HCT116 (cell line): ENCODE data around the gene EZH2. TPM values are rescaled to one million over a fixed set of nuclear protein-coding genes. Genes with fewer than 3 reads are reported as not detected.

Source experiments
- ATAC-seq: fragments of 200-7000 bp; cut with Tn5 transposase; 2 replicates; pipeline ENCODE4 v1.9.1; 2020; ENCODE audit warnings: mild to moderate bottlenecking, moderate library complexity
- Bru-seq: library from RNA; stranded (reverse); fragments of 400-500 nt; gene quantifications from one replicate; lab custom pipeline; 2021; lab: Mats Ljungman, UMichigan
- BruChase-seq, 2 experiments: library from RNA; stranded (reverse); fragments of 400-500 nt; gene quantifications; one replicate each; lab custom pipeline; 2021; lab: Mats Ljungman, UMichigan
- BruUV-seq: library from RNA; stranded (reverse); fragments of 400-500 nt; replicated peaks from 2 replicates; lab custom pipeline; 2021; lab: Mats Ljungman, UMichigan
- CTCF ChIA-PET: fragments of 300-600 bp; sonication (Branson Sonifier 250); formaldehyde crosslinking; loops from one replicate; lab custom pipeline; 2021; ENCODE audit warnings: antibody characterized with exemption; lab: Charles Lee
- POLR2A ChIA-PET: fragments of 300-600, 350-600 bp; sonication (Branson Sonifier 250); formaldehyde crosslinking; loops from one replicate; lab custom pipeline; 2021; ENCODE audit warnings: antibody characterized with exemption; lab: Charles Lee
- RAD21 ChIA-PET, 2 experiments: fragments of 300-600 bp; sonication (Branson Sonifier 250); formaldehyde crosslinking; loops; one replicate each; lab custom pipeline; 2023; ENCODE audit warnings: low total read pairs in 2 of 2; ENCODE audit not compliant: uncharacterized antibody in 2 of 2, unreplicated experiment in 2 of 2, low non-redundant PET in 1 of 2; lab: Charles Lee
- DNase-seq: peaks from one replicate; pipeline ENCODE4 v3.0.0-alpha.2; 2010; ENCODE audit warnings: low read depth, low spot score
- H2AFZ ChIP-seq: fragments of 200-600 bp; shearing (Covaris generic), sonication (generic); 2 replicates; pipeline ENCODE4 v1.6.1; 2017; ENCODE audit warnings: low read depth, mixed run types, mixed read lengths, antibody characterized with exemption, low read length; ENCODE audit not compliant: poor library complexity, severe bottlenecking
- H3K27ac ChIP-seq: 2 replicates; pipeline ENCODE4 v1.5.1; 2012; ENCODE audit warnings: low read depth, low read length
- H3K27me3 ChIP-seq: fragments of 200-600 bp; sonication (generic); 2 replicates; pipeline ENCODE4 v1.6.1; 2016; ENCODE audit warnings: mixed run types, low read length, mixed read lengths; ENCODE audit not compliant: insufficient read depth
- H3K36me3 ChIP-seq, 2 experiments: fragments of 200-500 bp in 1 of 2; fragments of 200-600 bp in 1 of 2; sonication (Bioruptor generic) in 1 of 2; sonication (generic) in 1 of 2; 2 replicates each; pipeline versions ENCODE4 v1.5.1 to v1.6.1; 2014 to 2016; ENCODE audit warnings: low read length in 2 of 2, inconsistent platforms in 1 of 2, mixed read lengths in 1 of 2, mixed run types in 1 of 2; ENCODE audit not compliant: insufficient read depth in 2 of 2, control insufficient read depth in 1 of 2
- H3K4me1 ChIP-seq, 2 experiments: fragments of 200-600 bp in 1 of 2; sonication (generic) in 1 of 2; 2 replicates each; pipeline versions ENCODE4 v1.5.1 to v1.6.1; 2012 to 2017; ENCODE audit warnings: low read length in 2 of 2, inconsistent platforms in 1 of 2, mild to moderate bottlenecking in 1 of 2, mixed read lengths in 1 of 2, mixed run types in 1 of 2, moderate library complexity in 1 of 2; ENCODE audit not compliant: insufficient read depth in 2 of 2, control insufficient read depth in 1 of 2
- H3K4me2 ChIP-seq: fragments of 200-600 bp; sonication (generic); 2 replicates; pipeline ENCODE4 v1.6.1; 2017; ENCODE audit warnings: mixed run types, low read length, mixed read lengths
- H3K4me3 ChIP-seq, 2 experiments: fragments of 200-600 bp in 1 of 2; sonication (generic) in 1 of 2; replicated peaks in 1 of 2; 2 replicates each; pipeline ENCODE4 v1.5.1; 2011 to 2016; ENCODE audit warnings: low read length in 2 of 2, control low read depth in 1 of 2, low read depth in 1 of 2, mild to moderate bottlenecking in 1 of 2, mixed read lengths in 1 of 2, mixed run types in 1 of 2
- H3K79me2 ChIP-seq: fragments of 200-600 bp; sonication (generic); 2 replicates; pipeline ENCODE4 v1.6.1; 2017; ENCODE audit warnings: mild to moderate bottlenecking, mixed run types, low read length, moderate library complexity, mixed read lengths; ENCODE audit not compliant: insufficient read depth
- H3K9ac ChIP-seq: fragments of 200-600 bp; sonication (generic); 2 replicates; pipeline ENCODE4 v1.6.1; 2016; ENCODE audit warnings: low read length, mixed read lengths
- H3K9me2 ChIP-seq: fragments of 200-600 bp; sonication (generic), shearing (Covaris generic); 2 replicates; pipeline ENCODE4 v1.6.1; 2017; ENCODE audit warnings: mixed run types, mild to moderate bottlenecking, moderate library complexity; ENCODE audit not compliant: insufficient read depth
- H3K9me3 ChIP-seq, 2 experiments: fragments of 200-500 bp in 1 of 2; fragments of 200-600 bp in 1 of 2; sonication (Bioruptor generic) in 1 of 2; sonication (generic) in 1 of 2; 2 replicates each; pipeline ENCODE4 v1.6.1; 2014 to 2017; ENCODE audit warnings: low read length in 2 of 2, mixed read lengths in 2 of 2, inconsistent platforms in 1 of 2, low read depth in 1 of 2, mild to moderate bottlenecking in 1 of 2, mixed run types in 1 of 2, moderate library complexity in 1 of 2; ENCODE audit not compliant: control insufficient read depth in 1 of 2, insufficient read depth in 1 of 2
- H4K20me1 ChIP-seq: fragments of 200-600 bp; sonication (generic), shearing (Covaris generic); 2 replicates; pipeline ENCODE4 v1.6.1; 2017; ENCODE audit warnings: mixed run types, mild to moderate bottlenecking, moderate library complexity; ENCODE audit not compliant: insufficient read depth
- CBX3 ChIP-seq: IDR thresholded peaks from 2 replicates; pipeline ENCODE4 v1.6.1; 2012; ENCODE audit warnings: low read depth
- ELF1 ChIP-seq: IDR thresholded peaks from 2 replicates; pipeline ENCODE4 v1.6.1; 2012; ENCODE audit warnings: low read depth, borderline replicate concordance
- FOSL1 ChIP-seq: IDR thresholded peaks from 2 replicates; pipeline ENCODE4 v1.6.1; 2012; ENCODE audit warnings: low read depth
- POLR2A ChIP-seq: IDR thresholded peaks from 2 replicates; pipeline ENCODE4 v1.7.0; 2011; ENCODE audit warnings: borderline replicate concordance; ENCODE audit not compliant: insufficient read depth, insufficient read length; ENCODE audit errors: extremely low read depth
- POLR2AphosphoS5 ChIP-seq: IDR thresholded peaks from 2 replicates; pipeline ENCODE4 v1.6.1; 2011; ENCODE audit warnings: mild to moderate bottlenecking, low read depth, low read length, moderate library complexity
- SIN3A ChIP-seq: IDR thresholded peaks from 2 replicates; pipeline ENCODE4 v1.6.1; 2012; ENCODE audit warnings: low read depth
- SP1 ChIP-seq: IDR thresholded peaks from 2 replicates; pipeline ENCODE4 v1.6.1; 2012; ENCODE audit warnings: low read depth
- intact Hi-C: fragments of 100-400 bp; cut with micrococcal nuclease; formaldehyde crosslinking; loops from 2 replicates; pipeline ENCODE4 v1.10.0; 2022
- long read RNA-seq: library from polyadenylated mRNA; unstranded; transcript quantifications from one replicate; pipeline ENCODE4 v2.0.0, GENCODE V29; 2021; ENCODE audit not compliant: unreplicated experiment
- polyA plus RNA-seq: library from polyadenylated mRNA; unstranded; fragments of >200 nt; gene quantifications from 2 replicates; pipeline ENCODE4 v1.2.1, GENCODE V29; 2012; ENCODE audit warnings: missing spikeins
- total RNA-seq: library from RNA; stranded (reverse); gene quantifications from one replicate; pipeline ENCODE4 v1.2.1, GENCODE V29; 2021; ENCODE audit not compliant: unreplicated experiment
- TF ChIP-seq, protein P1 (sequence below), 3 experiments: fragments of 200-600 bp in 1 of 3; sonication (generic) in 1 of 3; IDR thresholded peaks in 2 of 3; conservative IDR thresholded peaks in 1 of 3; 2 replicates each; pipeline ENCODE4 v1.5.1; 2012 to 2017; ENCODE audit warnings: low read depth in 2 of 3, low read length in 2 of 3, antibody characterized with exemption in 1 of 3, borderline replicate concordance in 1 of 3, control low read depth in 1 of 3, mild to moderate bottlenecking in 1 of 3, mixed read lengths in 1 of 3, mixed run types in 1 of 3, moderate library complexity in 1 of 3; ENCODE audit not compliant: insufficient read depth in 1 of 3

EZH2 gene
- total RNA-seq = 55.2 TPM
- polyA plus RNA-seq = 25.1 and 33.4 TPM in 2 replicates
- Bru-seq, nascent RNA = percentile 92 among the genes with signal in this experiment
- percentile 87 among the genes with signal in this experiment for BruChase-seq, experiment 1, labeled RNA remaining after a 6-hour chase
- percentile 94 among the genes with signal in this experiment for BruChase-seq, experiment 2, labeled RNA remaining after a 2-hour chase
- long read RNA-seq, transcript EZH2-203 (20 exons, 2,591 nt) = major isoform, 19 of 116 reads
- long read RNA-seq, transcript EZH2-202 (19 exons, 2,477 nt) = minor isoform, 8 of 116 reads
- long read RNA-seq, transcript EZH2-208 (20 exons, 2,466 nt) = minor isoform, 6 of 116 reads
- long read RNA-seq, partial matches to known transcripts = 30 of 116 reads
- long read RNA-seq, other reads (novel, unspliced or antisense) = 47 of 116 reads

DNA sequence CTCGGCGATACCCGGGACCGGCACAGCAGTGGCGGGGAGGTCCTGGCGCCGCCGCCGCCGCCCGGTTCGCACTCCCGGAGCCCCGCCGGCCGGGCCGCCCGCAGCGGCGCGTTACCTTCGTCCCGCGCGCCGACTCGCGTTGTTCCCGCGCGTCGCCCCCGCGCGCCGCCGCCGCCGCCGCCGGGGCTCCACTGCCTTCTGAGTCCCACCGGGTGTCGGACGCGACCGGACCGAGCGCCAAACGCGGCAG lies at the start of gene EZH2:
TSS of gene EZH2 (minus strand) at position 243 of the 250 bp plus-strand sequence. CDS start 36,993 bp downstream, outside the sequence.
- ATAC-seq = peak; percentile 37

More for the DNA sequence above, at the start of gene EZH2:
- H3K4me3 ChIP-seq = peak within 1 kb of the TSS; percentile 69 to 78
- H3K4me1 ChIP-seq = peaks cover 8 to 19% of the 10 kb centered on the region in 2 experiments; a peak in 3 of 4 replicates
- H3K27me3 ChIP-seq = no peaks in the 10 kb centered on the region
- POLR2A ChIA-PET = interaction anchor here (1.4 kb wide), 1 partner anchor 58 kb away, joined by 9 read pairs; no protein-coding TSS in a partner anchor
- RAD21 ChIA-PET = no interaction called here
- TF ChIP-seq SIN3A (peak; percentile 63; the same call in 1 of the 2 replicates), POLR2AphosphoS5 (peak; percentile 81), FOSL1 (no peak), SP1 (no peak), ELF1 (no peak), CBX3 (0 out of 2 replicates have a peak, but pooled peaks have one; percentile 2), POLR2A (peak; percentile 81)
- TF ChIP-seq, protein P1, sequence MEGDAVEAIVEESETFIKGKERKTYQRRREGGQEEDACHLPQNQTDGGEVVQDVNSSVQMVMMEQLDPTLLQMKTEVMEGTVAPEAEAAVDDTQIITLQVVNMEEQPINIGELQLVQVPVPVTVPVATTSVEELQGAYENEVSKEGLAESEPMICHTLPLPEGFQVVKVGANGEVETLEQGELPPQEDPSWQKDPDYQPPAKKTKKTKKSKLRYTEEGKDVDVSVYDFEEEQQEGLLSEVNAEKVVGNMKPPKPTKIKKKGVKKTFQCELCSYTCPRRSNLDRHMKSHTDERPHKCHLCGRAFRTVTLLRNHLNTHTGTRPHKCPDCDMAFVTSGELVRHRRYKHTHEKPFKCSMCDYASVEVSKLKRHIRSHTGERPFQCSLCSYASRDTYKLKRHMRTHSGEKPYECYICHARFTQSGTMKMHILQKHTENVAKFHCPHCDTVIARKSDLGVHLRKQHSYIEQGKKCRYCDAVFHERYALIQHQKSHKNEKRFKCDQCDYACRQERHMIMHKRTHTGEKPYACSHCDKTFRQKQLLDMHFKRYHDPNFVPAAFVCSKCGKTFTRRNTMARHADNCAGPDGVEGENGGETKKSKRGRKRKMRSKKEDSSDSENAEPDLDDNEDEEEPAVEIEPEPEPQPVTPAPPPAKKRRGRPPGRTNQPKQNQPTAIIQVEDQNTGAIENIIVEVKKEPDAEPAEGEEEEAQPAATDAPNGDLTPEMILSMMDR (IDR thresholded peaks at IDR 0.05 in 2 of 3, conservative IDR thresholded peaks at IDR 0.05 in 1 of 3; ENCODE audit: borderline replicate concordance in 1 of 3, insufficient read depth in 1 of 3, low read depth in 2 of 3, low read length in 2 of 3) = no peak
- peak within 1 kb of the TSS; percentile 94 for H3K27ac ChIP-seq
- no peak for DNase-seq
- no peaks in the 10 kb centered on the region for H3K9me2 ChIP-seq
- H3K9ac ChIP-seq = peak within 1 kb of the TSS; percentile 94
- H3K9me3 ChIP-seq = no peaks in the 10 kb centered on the region
- no TSS peak for BruUV-seq
- no peaks in the 10 kb centered on the region for H3K36me3 ChIP-seq
- peak within 1 kb of the TSS; percentile 82 for H3K4me2 ChIP-seq
- intact Hi-C loops = loop anchor here (1.0 kb wide), 2 partner anchors 103 to 206 kb away; partner anchors contain the start of gene ZNF786
- H4K20me1 ChIP-seq = peaks cover 17% of the 10 kb centered on the region; the same call in 1 of the 2 replicates
- CTCF ChIA-PET = no interaction called here
- no peak within 1 kb of the TSS for H2AFZ ChIP-seq
- H3K79me2 ChIP-seq = peaks cover 48% of the 10 kb centered on the region
